ENCODE measurements around the gene TAF1.

- TF ChIP-seq CTCF (IDR thresholded peaks at IDR 0.05), result no peak
- TF ChIP-seq POLR2A (IDR thresholded peaks at IDR 0.05), result no peak
These were observed 88.1 kb downstream of the TAF1 start for GRCh38 chrX:71454222-71454621.

Data from prostate gland (tissue), 2 donors.